ENCODE data around the gene UFSP2. TPM values are rescaled to one million over a fixed set of nuclear protein-coding genes. Genes with fewer than 3 reads are reported as not detected.
A peak's percentile ranks its signal among the peaks of the same experiment; 100 is the strongest.

Gene UFSP2
- total RNA-seq, 1 donor from 2014 or later: 27.4 TPM

GRCh38 chr4:185382754-185383153 lies 43.0 kb downstream of the UFSP2 start:
- Mint-ChIP-seq H3K9me3 (ENCODE audit: unreplicated experiment) (peaks cover 6% of the 10 kb centered on the region), H3K4me3 (ENCODE audit: unreplicated experiment) (no peak overlapping the region), H3K4me1 (ENCODE audit: unreplicated experiment) (peaks cover 33% of the 10 kb centered on the region), H3K36me3 (ENCODE audit: low read depth, unreplicated experiment) (peaks cover 26% of the 10 kb centered on the region), H3K27ac (ENCODE audit: unreplicated experiment) (no peak overlapping the region), H3K27me3 (ENCODE audit: unreplicated experiment) (no peaks in the 10 kb centered on the region)
- no peak for DNase-seq (ENCODE audit: low spot score)
- TF ChIP-seq, protein P1, sequence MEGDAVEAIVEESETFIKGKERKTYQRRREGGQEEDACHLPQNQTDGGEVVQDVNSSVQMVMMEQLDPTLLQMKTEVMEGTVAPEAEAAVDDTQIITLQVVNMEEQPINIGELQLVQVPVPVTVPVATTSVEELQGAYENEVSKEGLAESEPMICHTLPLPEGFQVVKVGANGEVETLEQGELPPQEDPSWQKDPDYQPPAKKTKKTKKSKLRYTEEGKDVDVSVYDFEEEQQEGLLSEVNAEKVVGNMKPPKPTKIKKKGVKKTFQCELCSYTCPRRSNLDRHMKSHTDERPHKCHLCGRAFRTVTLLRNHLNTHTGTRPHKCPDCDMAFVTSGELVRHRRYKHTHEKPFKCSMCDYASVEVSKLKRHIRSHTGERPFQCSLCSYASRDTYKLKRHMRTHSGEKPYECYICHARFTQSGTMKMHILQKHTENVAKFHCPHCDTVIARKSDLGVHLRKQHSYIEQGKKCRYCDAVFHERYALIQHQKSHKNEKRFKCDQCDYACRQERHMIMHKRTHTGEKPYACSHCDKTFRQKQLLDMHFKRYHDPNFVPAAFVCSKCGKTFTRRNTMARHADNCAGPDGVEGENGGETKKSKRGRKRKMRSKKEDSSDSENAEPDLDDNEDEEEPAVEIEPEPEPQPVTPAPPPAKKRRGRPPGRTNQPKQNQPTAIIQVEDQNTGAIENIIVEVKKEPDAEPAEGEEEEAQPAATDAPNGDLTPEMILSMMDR (IDR thresholded peaks at IDR 0.05; ENCODE audit: unreplicated experiment): no peak

DNA sequence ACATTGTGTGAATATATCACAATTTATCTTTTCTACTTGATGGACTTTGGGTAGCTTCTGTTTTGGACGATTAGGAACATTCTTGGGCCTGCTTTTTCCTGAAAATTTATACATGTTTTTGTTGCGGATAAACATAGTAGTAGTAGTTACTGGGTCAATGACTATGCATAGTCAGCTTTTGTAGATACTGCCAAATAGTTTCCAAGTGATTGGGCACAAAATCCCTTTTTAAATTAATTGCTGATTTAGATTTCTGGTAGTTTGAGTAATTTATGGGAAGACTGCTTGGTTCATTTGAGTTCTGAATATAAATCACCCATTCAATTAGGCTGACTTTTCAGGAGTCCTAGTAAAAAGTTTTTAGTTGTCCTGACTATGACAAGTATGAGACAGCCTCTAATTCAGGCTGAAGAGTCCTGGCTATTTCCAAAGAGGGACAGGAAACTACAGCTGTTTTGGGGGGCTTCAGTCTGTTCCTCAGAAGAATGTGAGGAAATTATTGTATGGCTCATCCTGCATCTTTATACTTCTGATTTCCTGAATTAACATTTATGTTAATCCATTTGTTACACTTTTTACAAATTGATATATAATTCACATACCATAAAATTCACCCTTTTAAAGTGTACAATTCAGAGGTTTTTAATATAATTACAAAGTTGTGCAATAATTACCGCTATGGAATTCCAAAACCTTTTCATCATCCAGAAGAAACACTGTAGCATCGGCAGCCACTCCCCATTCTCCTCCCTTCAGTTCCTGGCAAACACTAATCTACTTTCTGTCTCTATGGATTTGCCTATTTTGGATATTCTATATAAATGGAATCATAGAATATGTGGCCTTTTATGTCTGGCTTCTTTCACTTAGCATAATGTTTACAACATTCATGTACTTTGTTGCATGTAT lies 44.2 kb downstream of the UFSP2 start:
- Mint-ChIP-seq H3K27ac (ENCODE audit: unreplicated experiment) (peak overlapping the region; percentile 75), H3K36me3 (ENCODE audit: low read depth, unreplicated experiment) (peaks cover 26% of the 10 kb centered on the region), H3K4me1 (ENCODE audit: unreplicated experiment) (peaks cover 33% of the 10 kb centered on the region), H3K9me3 (ENCODE audit: unreplicated experiment) (peaks cover 6% of the 10 kb centered on the region), H3K27me3 (ENCODE audit: unreplicated experiment) (no peaks in the 10 kb centered on the region), H3K4me3 (ENCODE audit: unreplicated experiment) (no peak overlapping the region)
- TF ChIP-seq, protein P1 (IDR thresholded peaks at IDR 0.05; ENCODE audit: unreplicated experiment): no peak
- no peak for DNase-seq (ENCODE audit: low spot score)

DNA sequence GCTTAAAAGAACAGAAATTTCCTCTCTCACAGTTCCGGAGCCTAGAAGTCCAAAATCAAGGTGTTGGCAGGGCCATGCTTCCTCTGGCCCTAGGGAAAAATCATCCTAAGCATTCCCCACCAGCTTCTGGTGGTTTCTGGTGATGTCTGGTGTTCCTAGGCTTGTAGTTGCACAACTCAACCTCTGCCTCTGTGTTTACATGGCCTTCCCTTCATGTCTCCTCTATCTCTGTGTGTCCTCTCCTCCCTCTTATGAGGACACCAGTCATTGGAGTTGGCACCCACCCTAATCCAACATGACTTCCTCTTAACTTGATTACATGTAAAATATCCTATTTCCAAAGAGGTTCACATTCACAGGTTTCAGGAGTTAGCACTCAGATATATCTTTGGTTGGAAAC lies 45.4 kb downstream of the UFSP2 start:
- Mint-ChIP-seq H3K36me3 (ENCODE audit: low read depth, unreplicated experiment) (peaks cover 26% of the 10 kb centered on the region), H3K27me3 (ENCODE audit: unreplicated experiment) (no peaks in the 10 kb centered on the region), H3K4me1 (ENCODE audit: unreplicated experiment) (peaks cover 25% of the 10 kb centered on the region), H3K9me3 (ENCODE audit: unreplicated experiment) (peaks cover 6% of the 10 kb centered on the region), H3K27ac (ENCODE audit: unreplicated experiment) (no peak overlapping the region), H3K4me3 (ENCODE audit: unreplicated experiment) (no peak overlapping the region)
- DNase-seq (ENCODE audit: low spot score): no peak
- TF ChIP-seq, protein P1 (IDR thresholded peaks at IDR 0.05; ENCODE audit: unreplicated experiment): no peak

GRCh38 chr4:185379326-185380295 lies 46.2 kb downstream of the UFSP2 start:
- Mint-ChIP-seq H3K27me3 (ENCODE audit: unreplicated experiment) (no peaks in the 10 kb centered on the region), H3K36me3 (ENCODE audit: low read depth, unreplicated experiment) (peaks cover 26% of the 10 kb centered on the region), H3K9me3 (ENCODE audit: unreplicated experiment) (peaks cover 6% of the 10 kb centered on the region), H3K4me1 (ENCODE audit: unreplicated experiment) (peaks cover 22% of the 10 kb centered on the region), H3K4me3 (ENCODE audit: unreplicated experiment) (no peak overlapping the region), H3K27ac (ENCODE audit: unreplicated experiment) (no peak overlapping the region)
- DNase-seq (ENCODE audit: low spot score): no peak
- TF ChIP-seq, protein P1 (IDR thresholded peaks at IDR 0.05; ENCODE audit: unreplicated experiment): no peak

Measured in endothelial cell (in vitro differentiated cells).